Measurements from ENCODE around the gene DACH1. TPM values are rescaled to one million over a fixed set of nuclear protein-coding genes. Genes with fewer than 3 reads are reported as not detected.

Gene DACH1
- total and polyA plus RNA-seq, 2 of the 13 experiments (the other 11 are each of a cell fraction or from before 2014, with no cell fraction given), result not detected

- DNase-seq (ENCODE audit: low spot score), result no peak
Observed at GRCh38 chr13:71803066-71803465, 63.9 kb downstream of the DACH1 start.

More at GRCh38 chr13:71803066-71803465, 63.9 kb downstream of the DACH1 start:
- intact Hi-C loops (cut with micrococcal nuclease; ENCODE audit: unreplicated experiment), result no loop called here
- no TSS peak for BruUV-seq (replicated peaks)
- Histone ChIP-seq H3K4me3 (replicated peaks in 1 of 3; ENCODE audit: insufficient read depth in 1 of 3, low read depth in 2 of 3, low read length in 3 of 3) (no peak overlapping the region), H3K36me3 (replicated peaks in 1 of 2; ENCODE audit: control insufficient read depth in 1 of 2, insufficient read depth in 2 of 2, low read length in 2 of 2) (no peaks in the 10 kb centered on the region), H3K27me3 (ENCODE audit: control insufficient read depth in 1 of 2, insufficient read depth in 2 of 2, low read length in 2 of 2) (no peaks in the 10 kb centered on the region), H4K20me1 (ENCODE audit: insufficient read depth, low read length) (no peaks in the 10 kb centered on the region), H3K27ac (ENCODE audit: extremely low read length, insufficient read depth, low read length) (no peak overlapping the region), H3K9ac (ENCODE audit: insufficient read depth, low read depth, low read length) (no peak overlapping the region), H3K79me2 (ENCODE audit: insufficient read depth, low read length) (no peaks in the 10 kb centered on the region), H3K4me2 (ENCODE audit: low read depth, low read length) (no peak overlapping the region), H3K9me3 (ENCODE audit: low read length) (no peaks in the 10 kb centered on the region), H3K4me1 (ENCODE audit: insufficient read depth, low read length) (no peaks in the 10 kb centered on the region), H2AFZ (ENCODE audit: low read length) (no peak overlapping the region)
- ChIA-PET CTCF (ENCODE audit: low intra/inter-chr PET ratio, low total read pairs) (no interaction called here), POLR2A (no interaction called here)
- FAIRE-seq (no peak), ATAC-seq (no peak)
- in situ Hi-C loops (cut with HindIII; ENCODE audit: extremely low pct_ligation_motif_present, low pct_unique_long_range_greater_than_20kb), result no loop called here
- TF ChIP-seq FLYWCH1 (CRISPR knock-in tag; IDR thresholded peaks at IDR 0.05) (no peak), ZNF260 (CRISPR knock-in tag; IDR thresholded peaks at IDR 0.05; ENCODE audit: borderline replicate concordance, low read depth) (no peak), KAT7 (CRISPR knock-in tag; IDR thresholded peaks at IDR 0.05; ENCODE audit: borderline replicate concordance) (no peak), PAXIP1 (CRISPR knock-in tag; conservative IDR thresholded peaks at IDR 0.05) (no peak), SP5 (CRISPR knock-in tag; IDR thresholded peaks at IDR 0.05; ENCODE audit: borderline replicate concordance, low read depth) (no peak), CENPT (CRISPR knock-in tag; IDR thresholded peaks at IDR 0.05; ENCODE audit: low read depth) (no peak)
- WGBS (ENCODE audit: low lambda C conversion rate), result 4% methylated on average over 2 of the region's 2 CpGs

Measured in HepG2 (cell line).